Endodermal cell (in vitro differentiated cells): ENCODE results near the gene CIZ1. TPM values are rescaled to one million over a fixed set of nuclear protein-coding genes. Genes with fewer than 3 reads are reported as not detected.
"Not testable (repeated sequence)": the region's sequence is repeated elsewhere in the genome, so short reads cannot be mapped to it uniquely, and the experiment has no call there.

Experiments
- DNase-seq: peaks from one replicate; pipeline ENCODE4 v3.0.0-alpha.2; 2017
- H3K27ac ChIP-seq: 2 replicates; pipeline ENCODE4 v1.5.1; 2013; ENCODE audit warnings: mild to moderate bottlenecking, low read depth, low read length, moderate library complexity
- H3K27me3 ChIP-seq: 2 replicates; pipeline ENCODE4 v1.6.1; 2013; ENCODE audit warnings: mild to moderate bottlenecking, low read length, moderate library complexity; ENCODE audit not compliant: insufficient read depth, control insufficient read depth, poor library complexity, severe bottlenecking
- H3K36me3 ChIP-seq: 2 replicates; pipeline ENCODE4 v1.7.0; 2013; ENCODE audit warnings: mild to moderate bottlenecking, low read length, moderate library complexity; ENCODE audit not compliant: control insufficient read depth, insufficient read depth
- H3K4me1 ChIP-seq: one replicate; pipeline ENCODE4 v1.7.0; 2013; ENCODE audit warnings: low read length; ENCODE audit not compliant: control insufficient read depth, insufficient read depth
- H3K4me3 ChIP-seq: 2 replicates; pipeline ENCODE4 v1.5.1; 2013; ENCODE audit warnings: mild to moderate bottlenecking, low read length, moderate library complexity
- H3K9ac ChIP-seq: 2 replicates; pipeline ENCODE4 v1.6.1; 2013; ENCODE audit warnings: mild to moderate bottlenecking, low read length, moderate library complexity; ENCODE audit not compliant: poor library complexity, severe bottlenecking; ENCODE audit errors: extremely low read depth
- H3K9me3 ChIP-seq: 2 replicates; pipeline ENCODE4 v1.6.1; 2013; ENCODE audit warnings: mild to moderate bottlenecking, low read length, moderate library complexity; ENCODE audit not compliant: control insufficient read depth
- H3K27ac Mint-ChIP-seq: 2 replicates; pipeline ENCODE4 v1.8.0; 2020; ENCODE audit warnings: mixed read lengths
- H3K27me3 Mint-ChIP-seq: 2 replicates; pipeline ENCODE4 v1.8.0; 2021; ENCODE audit warnings: mild to moderate bottlenecking, mixed read lengths; ENCODE audit not compliant: insufficient read depth
- H3K36me3 Mint-ChIP-seq: 2 replicates; pipeline ENCODE4 v1.8.0; 2020; ENCODE audit warnings: low read depth, mixed read lengths
- H3K4me1 Mint-ChIP-seq: 2 replicates; pipeline ENCODE4 v1.8.0; 2020; ENCODE audit warnings: mixed read lengths
- H3K4me3 Mint-ChIP-seq: 2 replicates; pipeline ENCODE4 v1.8.0; 2020; ENCODE audit warnings: mild to moderate bottlenecking, moderate library complexity, mixed read lengths
- H3K9me3 Mint-ChIP-seq: 2 replicates; pipeline ENCODE4 v1.8.0; 2020; ENCODE audit warnings: mild to moderate bottlenecking, mixed read lengths
- CTCF ChIP-seq: fragments of 200-600 bp; sonication (generic); conservative IDR thresholded peaks from 2 replicates; pipeline ENCODE4 v1.5.0; 2021; ENCODE audit warnings: antibody characterized with exemption, mild to moderate bottlenecking
- WGBS, 2 experiments: methylation state at CpG; one replicate each; pipeline versions ENCODE4 v1.1.5 to v1.1.7; 2013; ENCODE audit warnings: missing lambda C conversion rate in 2 of 2, mixed read lengths in 1 of 2; ENCODE audit not compliant: insufficient coverage in 1 of 2, insufficient read length in 1 of 2; 5-methylcytosine and 5-hydroxymethylcytosine counted together
- total RNA-seq, 2 donors: library from RNA; stranded (reverse); fragmentation: NEBNext Ultra II Directional in 1 of 2; extraction: Animal tissue kit (Norgen Biotek cat#: 25700) in 1 of 2; gene quantifications; 2 replicates in 1 of 2; 3 replicates in 1 of 2; pipeline ENCODE4 v1.2.1, GENCODE V29; 2021

The CIZ1 gene
- total RNA-seq, 2 donors from 2014 or later = 115 to 117 TPM

- WGBS, 2 experiments = 84 to 100% methylated on average over 3 to 11 of the region's 11 CpGs
- Mint-ChIP-seq H3K27ac (peak overlapping the region; percentile 31), H3K27me3 (no peaks in the 10 kb centered on the region), H3K9me3 (peaks cover 1% of the 10 kb centered on the region), H3K36me3 (peaks cover 64% of the 10 kb centered on the region), H3K4me3 (no peak overlapping the region), H3K4me1 (peaks cover 12% of the 10 kb centered on the region)
- Histone ChIP-seq H3K27ac (no peak overlapping the region), H3K4me1 (no peaks in the 10 kb centered on the region), H3K4me3 (no peak overlapping the region), H3K27me3 (no peaks in the 10 kb centered on the region), H3K9ac (no peak overlapping the region), H3K9me3 (no peaks in the 10 kb centered on the region), H3K36me3 (peaks cover 56% of the 10 kb centered on the region)
- TF ChIP-seq CTCF = no peak
- peak; percentile 69 for DNase-seq
Observed at GRCh38 chr9:128185979-128186965, 5.1 kb downstream of the CIZ1 start.

- Mint-ChIP-seq H3K4me1 (peaks cover 6% of the 10 kb centered on the region), H3K27ac (no peak overlapping the region), H3K27me3 (no peaks in the 10 kb centered on the region), H3K36me3 (peaks cover 73% of the 10 kb centered on the region), H3K9me3 (peaks cover 7% of the 10 kb centered on the region), H3K4me3 (no peak overlapping the region)
- WGBS, 2 experiments = 92 to 94% methylated on average over 6 to 12 of the region's 12 CpGs
- H3K4me3 ChIP-seq = no peak overlapping the region
- no peak for DNase-seq
- TF ChIP-seq CTCF = no peak
- H3K27ac ChIP-seq = no peak overlapping the region
- H3K9ac ChIP-seq = no peak overlapping the region
- peaks cover 15% of the 10 kb centered on the region for H3K9me3 ChIP-seq
- H3K27me3 ChIP-seq = no peaks in the 10 kb centered on the region
- no peaks in the 10 kb centered on the region for H3K4me1 ChIP-seq
- H3K36me3 ChIP-seq = peaks cover 70% of the 10 kb centered on the region
Observed at GRCh38 chr9:128182893-128183588, 8.3 kb downstream of the CIZ1 start.

GRCh38 chr9:128181480-128181879 is 9.9 kb downstream of the CIZ1 start:
- not testable (repeated sequence) for H3K9me3 Mint-ChIP-seq, H3K4me3 ChIP-seq, H3K27me3 ChIP-seq, H3K4me1 Mint-ChIP-seq, H3K27me3 Mint-ChIP-seq, H3K27ac Mint-ChIP-seq, H3K4me3 Mint-ChIP-seq, H3K4me1 ChIP-seq, H3K27ac ChIP-seq, H3K9ac ChIP-seq
- H3K36me3 Mint-ChIP-seq = peaks cover 71% of the 10 kb centered on the region
- DNase-seq = peak; percentile 83
- Histone ChIP-seq H3K9me3 (peaks cover 15% of the 10 kb centered on the region), H3K36me3 (peaks cover 76% of the 10 kb centered on the region)
- peak; percentile 73 for TF ChIP-seq CTCF
- WGBS, 2 experiments = 14 to 38% methylated on average over 4 to 12 of the region's 12 CpGs
